HG03565 (cell line): Measurements from ENCODE around the gene ZCWPW2.

ENCODE experiments used
- ATAC-seq: cut with Tn5 transposase; IDR thresholded peaks from one replicate; pipeline ENCODE4 v1.9.1; 2021; ENCODE audit warnings: mild to moderate bottlenecking, moderate library complexity; ENCODE audit not compliant: unreplicated experiment

Gene ZCWPW2, protein sequence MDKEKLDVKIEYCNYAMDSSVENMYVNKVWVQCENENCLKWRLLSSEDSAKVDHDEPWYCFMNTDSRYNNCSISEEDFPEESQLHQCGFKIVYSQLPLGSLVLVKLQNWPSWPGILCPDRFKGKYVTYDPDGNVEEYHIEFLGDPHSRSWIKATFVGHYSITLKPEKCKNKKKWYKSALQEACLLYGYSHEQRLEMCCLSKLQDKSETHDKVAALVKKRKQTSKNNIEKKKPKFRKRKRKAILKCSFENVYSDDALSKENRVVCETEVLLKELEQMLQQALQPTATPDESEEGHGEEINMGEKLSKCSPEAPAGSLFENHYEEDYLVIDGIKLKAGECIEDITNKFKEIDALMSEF

GRCh38 chr3:28348629-28349468 is at the start of gene ZCWPW2, which contains the start of gene AZI2:
TSS of gene ZCWPW2 (plus strand) at chr3:28348721. CDS start at chr3:28413069, 64,348 bp downstream.
TSS of gene AZI2 (minus strand) at chr3:28348824. CDS start at chr3:28340617, 8,207 bp downstream.
- peak; percentile 78 for ATAC-seq

GRCh38 chr3:28299705-28300104 is 48.8 kb upstream of the ZCWPW2 start:
- ATAC-seq, result no peak

GRCh38 chr3:28300345-28300962 is 48.1 kb upstream of the ZCWPW2 start:
- ATAC-seq, result no peak

- no peak for ATAC-seq
These were observed 46.8 kb upstream of the ZCWPW2 start for GRCh38 chr3:28301688-28302087.

DNA sequence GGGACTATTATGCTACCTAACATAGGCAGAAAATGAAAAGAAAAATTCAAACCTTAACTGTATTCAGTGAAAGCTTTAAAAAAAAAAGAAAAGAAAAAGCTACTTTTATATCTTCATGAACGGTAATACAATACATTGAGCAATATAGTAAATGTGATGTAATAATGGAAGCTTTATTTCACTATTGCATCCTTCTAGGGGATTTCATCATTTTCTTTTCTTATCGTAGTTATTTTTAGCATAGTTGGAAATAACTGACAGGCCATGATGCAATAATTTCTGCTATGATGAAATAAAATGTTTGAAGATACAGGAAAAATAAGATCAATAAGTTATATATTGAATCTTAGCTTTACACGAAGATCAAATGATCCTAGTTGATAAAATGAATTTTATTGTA is 40.3 kb upstream of the ZCWPW2 start:
- no peak for ATAC-seq

DNA sequence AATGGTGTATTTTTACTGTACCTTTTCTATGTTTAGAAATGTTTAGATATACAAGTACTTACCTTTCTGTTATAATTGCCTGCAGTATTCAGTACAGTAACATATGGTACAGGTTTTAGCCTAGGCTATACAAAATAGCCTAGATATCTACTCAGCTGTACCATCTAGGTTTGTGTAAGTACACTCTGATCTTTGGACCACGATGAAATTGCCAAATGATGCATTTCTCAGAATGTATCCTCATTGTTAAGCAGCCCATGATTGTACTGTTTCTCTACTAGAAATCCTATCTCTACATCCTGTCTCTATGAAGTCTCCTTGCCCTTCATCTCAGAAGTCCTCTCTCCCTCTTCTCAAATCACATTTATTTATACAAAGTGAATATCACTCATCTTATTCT is 32.8 kb upstream of the ZCWPW2 start:
- ATAC-seq, result no peak

DNA sequence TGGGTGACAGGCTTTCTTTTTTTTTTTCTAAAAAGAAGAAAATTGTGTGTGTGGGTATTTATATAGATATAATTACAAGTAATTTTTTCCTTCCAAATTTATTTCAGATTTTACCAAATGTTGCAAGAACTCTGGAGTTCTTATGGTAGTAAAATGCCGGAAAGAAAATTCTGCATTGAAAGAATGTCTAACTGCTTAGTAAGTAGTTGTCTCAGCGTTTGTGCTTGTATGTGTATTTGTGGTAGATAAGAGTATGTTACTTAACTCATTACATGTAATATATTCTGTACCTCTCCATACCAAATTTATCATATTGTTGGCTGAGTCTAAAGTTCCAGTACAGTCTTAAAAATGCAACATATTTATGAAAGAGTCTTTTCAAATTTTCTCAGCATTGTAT is 32.3 kb upstream of the ZCWPW2 start:
- ATAC-seq, result no peak

DNA sequence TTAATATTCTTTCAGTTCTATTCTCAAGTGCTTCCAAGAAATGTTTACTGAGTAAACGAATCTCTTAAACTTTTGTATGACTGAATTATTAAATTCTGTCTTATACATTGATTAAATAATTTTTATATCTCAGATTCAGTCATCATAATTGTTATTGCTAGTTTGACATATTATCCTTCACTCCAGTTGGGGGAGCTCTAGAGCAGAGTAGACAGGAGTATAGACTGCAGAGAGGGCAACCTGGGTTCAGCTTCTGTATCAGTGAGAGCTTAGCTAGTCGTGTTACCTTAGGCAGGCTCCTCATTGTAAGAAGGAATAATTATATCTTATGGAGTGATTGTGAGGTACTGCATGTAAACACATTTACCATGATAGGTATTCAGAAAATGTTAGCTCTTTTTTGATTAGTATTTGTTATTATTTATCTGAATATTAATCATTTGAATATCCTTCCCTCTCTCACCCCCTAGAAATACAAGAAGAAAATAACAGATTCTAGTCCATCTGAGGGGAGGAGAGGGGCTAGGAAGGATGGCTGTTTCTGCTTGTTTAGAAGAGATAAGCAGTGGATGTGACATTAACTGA is 31.0 kb upstream of the ZCWPW2 start:
- ATAC-seq, result peak; percentile 87

GRCh38 chr3:28320981-28321380 is 27.5 kb upstream of the ZCWPW2 start:
- no peak for ATAC-seq

DNA sequence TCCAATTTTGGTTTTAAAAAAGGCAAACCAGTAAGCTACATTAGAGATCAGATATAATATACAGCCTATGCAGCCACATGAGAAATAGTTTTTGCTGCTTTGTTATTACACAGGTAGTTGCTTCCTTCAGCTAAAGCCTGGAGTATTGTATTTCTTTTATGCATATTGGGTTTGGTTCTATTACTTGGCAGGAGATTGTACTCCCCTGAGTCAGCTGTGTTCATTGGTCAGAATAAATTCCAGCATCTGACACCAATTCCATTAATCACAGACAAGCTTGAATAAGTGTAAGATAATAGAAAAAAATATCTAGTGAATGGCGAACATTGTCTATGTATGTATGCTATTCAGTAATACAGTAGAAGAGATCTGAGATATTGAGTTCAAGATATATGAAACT is 26.1 kb upstream of the ZCWPW2 start:
- ATAC-seq, result no peak

GRCh38 chr3:28326458-28326926 is 22.0 kb upstream of the ZCWPW2 start:
- ATAC-seq, result peak; percentile 81

DNA sequence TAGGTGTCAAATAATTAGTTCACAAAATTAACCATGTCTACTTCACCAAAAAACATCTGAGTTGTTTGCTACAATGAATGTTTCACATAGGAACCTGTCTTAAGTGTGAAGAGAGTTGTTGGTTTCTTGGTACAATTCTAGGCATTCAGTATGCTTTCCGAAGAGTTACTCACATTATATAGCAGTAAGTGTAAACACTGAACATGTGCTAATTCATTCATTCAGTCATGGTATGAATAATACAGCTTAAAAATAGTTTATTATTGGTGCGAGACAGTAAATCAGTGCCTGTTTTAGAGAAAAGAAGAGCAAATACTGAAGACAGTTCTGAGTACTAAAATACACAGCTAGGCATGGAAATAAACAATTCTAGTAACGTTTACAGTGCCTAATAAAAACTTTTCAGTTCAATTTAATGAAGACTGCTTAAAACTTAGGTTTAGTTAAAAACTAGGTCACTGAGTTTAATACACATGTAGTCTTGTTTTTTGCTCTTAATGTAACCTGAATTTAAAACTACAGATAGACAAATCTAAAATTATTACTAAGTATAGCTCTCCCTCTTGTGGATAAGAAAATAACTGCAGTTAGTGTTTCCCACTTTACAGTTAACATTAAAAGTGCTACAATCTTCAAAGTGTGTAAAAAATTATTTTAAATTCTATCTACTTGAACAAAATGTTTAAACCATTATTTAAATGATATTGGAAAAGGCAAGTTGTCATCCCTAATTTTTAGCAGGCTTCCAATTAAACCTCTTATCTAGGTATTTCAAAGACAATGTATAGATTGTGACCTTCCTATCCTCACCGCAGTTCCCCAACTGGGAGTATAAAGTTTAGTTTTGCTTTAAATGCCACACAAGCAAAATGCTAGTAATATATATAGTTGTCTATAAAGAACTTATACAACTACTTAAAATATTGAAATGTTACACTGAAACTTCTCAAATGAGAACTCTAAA is 20.1 kb upstream of the ZCWPW2 start:
- ATAC-seq, result peak; percentile 27

DNA sequence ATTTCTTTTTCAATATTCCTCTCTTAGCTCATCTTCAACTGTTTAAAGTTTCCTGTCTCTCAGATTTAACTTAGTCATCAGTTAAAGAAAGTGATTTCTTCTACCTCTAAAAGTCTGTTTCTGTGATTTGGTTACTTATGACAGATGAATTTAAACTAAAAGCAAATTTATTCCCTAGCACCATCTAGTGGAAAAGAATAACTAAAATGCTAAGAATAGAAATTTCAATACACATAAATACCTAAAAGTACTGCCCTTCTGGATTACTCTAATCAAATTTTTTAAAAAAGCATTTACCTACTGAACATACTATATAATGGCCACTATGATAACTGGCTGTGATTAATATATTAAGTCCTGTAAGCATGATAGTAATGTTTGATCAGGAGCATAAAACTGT is 14.0 kb upstream of the ZCWPW2 start:
- ATAC-seq, result no peak

GRCh38 chr3:28335246-28335645 is 13.3 kb upstream of the ZCWPW2 start:
- ATAC-seq, result no peak

- ATAC-seq, result no peak
These were observed 11.3 kb upstream of the ZCWPW2 start for GRCh38 chr3:28337230-28337629.

GRCh38 chr3:28343144-28343543 is 5.4 kb upstream of the ZCWPW2 start:
- no peak for ATAC-seq

GRCh38 chr3:28345690-28346089 is 2.8 kb upstream of the ZCWPW2 start:
- no peak for ATAC-seq

GRCh38 chr3:28347374-28348264 is 902 bp upstream of the ZCWPW2 start:
- no peak for ATAC-seq

GRCh38 chr3:28348265-28348628 is 274 bp upstream of the ZCWPW2 start:
- ATAC-seq, result no peak
